Activated CD4-positive, alpha-beta T cell treated with anti-CD3 and anti-CD28 coated beads, Interleukin-10, Interleukin-2, amounts not matched to agents 100 ng/mL and 50 ng/mL, durations not matched to agents 16 hours and 8 hours (primary cell): ENCODE data around the gene DHRS7B.
"Not testable (repeated sequence)": the region's sequence is repeated elsewhere in the genome, so short reads cannot be mapped to it uniquely, and the experiment has no call there.

ENCODE experiments used
- DNase-seq: peaks from one replicate; pipeline ENCODE4 v3.0.0-alpha.2; 2020

The DHRS7B gene

GRCh38 chr17:21185061-21185460, 58.3 kb downstream of the DHRS7B start:
- no peak for DNase-seq

GRCh38 chr17:21186399-21187187, 59.8 kb downstream of the DHRS7B start:
- DNase-seq = no peak

GRCh38 chr17:21189361-21189760, 62.6 kb downstream of the DHRS7B start:
- DNase-seq = no peak

- DNase-seq = no peak
Observed at GRCh38 chr17:21190078-21190477, 63.3 kb downstream of the DHRS7B start.

GRCh38 chr17:21191698-21192097, 64.9 kb downstream of the DHRS7B start:
- DNase-seq = no peak

- DNase-seq = not testable (repeated sequence)
Observed at GRCh38 chr17:21192414-21192813, 65.7 kb downstream of the DHRS7B start.

- peak; percentile 39 for DNase-seq
Observed at GRCh38 chr17:21193031-21193430, 66.3 kb downstream of the DHRS7B start.

- no peak for DNase-seq
Observed at GRCh38 chr17:21194226-21194625, 67.5 kb downstream of the DHRS7B start.

GRCh38 chr17:21194703-21195102, 67.9 kb downstream of the DHRS7B start:
- DNase-seq = no peak

GRCh38 chr17:21196126-21196525, 69.4 kb downstream of the DHRS7B start:
- DNase-seq = no peak

GRCh38 chr17:21198411-21198810, 71.6 kb downstream of the DHRS7B start:
- DNase-seq = no peak

- DNase-seq = peak; percentile 7
Observed at GRCh38 chr17:21199311-21199710, 72.5 kb downstream of the DHRS7B start.

- no peak for DNase-seq
Observed at GRCh38 chr17:21199856-21200255, 73.1 kb downstream of the DHRS7B start.

GRCh38 chr17:21200590-21201297, 74.0 kb downstream of the DHRS7B start:
- DNase-seq = no peak

GRCh38 chr17:21201298-21201595, 74.5 kb downstream of the DHRS7B start:
- DNase-seq = no peak

GRCh38 chr17:21201874-21202273, 75.1 kb downstream of the DHRS7B start:
- DNase-seq = no peak

- no peak for DNase-seq
Observed at GRCh38 chr17:21202512-21202911, 75.7 kb downstream of the DHRS7B start.

GRCh38 chr17:21204935-21205334, 78.2 kb downstream of the DHRS7B start:
- no peak for DNase-seq

- no peak for DNase-seq
Observed at GRCh38 chr17:21208352-21208751, 81.6 kb downstream of the DHRS7B start.

GRCh38 chr17:21209511-21210175, 82.9 kb downstream of the DHRS7B start:
- no peak for DNase-seq

GRCh38 chr17:21210411-21211076, 83.8 kb downstream of the DHRS7B start:
- DNase-seq = no peak

GRCh38 chr17:21211825-21212479, 85.2 kb downstream of the DHRS7B start:
- DNase-seq = peak; percentile 26
